Measurements from ENCODE around the gene CIPC. TPM values are rescaled to one million over a fixed set of nuclear protein-coding genes. Genes with fewer than 3 reads are reported as not detected.
A peak's percentile ranks its signal among the peaks of the same experiment; 100 is the strongest.

CIPC gene
- total and polyA plus RNA-seq, 2 of the 13 experiments (the other 11 are each of a cell fraction or from before 2014, with no cell fraction given), result 7.6 to 13.9 TPM

DNA sequence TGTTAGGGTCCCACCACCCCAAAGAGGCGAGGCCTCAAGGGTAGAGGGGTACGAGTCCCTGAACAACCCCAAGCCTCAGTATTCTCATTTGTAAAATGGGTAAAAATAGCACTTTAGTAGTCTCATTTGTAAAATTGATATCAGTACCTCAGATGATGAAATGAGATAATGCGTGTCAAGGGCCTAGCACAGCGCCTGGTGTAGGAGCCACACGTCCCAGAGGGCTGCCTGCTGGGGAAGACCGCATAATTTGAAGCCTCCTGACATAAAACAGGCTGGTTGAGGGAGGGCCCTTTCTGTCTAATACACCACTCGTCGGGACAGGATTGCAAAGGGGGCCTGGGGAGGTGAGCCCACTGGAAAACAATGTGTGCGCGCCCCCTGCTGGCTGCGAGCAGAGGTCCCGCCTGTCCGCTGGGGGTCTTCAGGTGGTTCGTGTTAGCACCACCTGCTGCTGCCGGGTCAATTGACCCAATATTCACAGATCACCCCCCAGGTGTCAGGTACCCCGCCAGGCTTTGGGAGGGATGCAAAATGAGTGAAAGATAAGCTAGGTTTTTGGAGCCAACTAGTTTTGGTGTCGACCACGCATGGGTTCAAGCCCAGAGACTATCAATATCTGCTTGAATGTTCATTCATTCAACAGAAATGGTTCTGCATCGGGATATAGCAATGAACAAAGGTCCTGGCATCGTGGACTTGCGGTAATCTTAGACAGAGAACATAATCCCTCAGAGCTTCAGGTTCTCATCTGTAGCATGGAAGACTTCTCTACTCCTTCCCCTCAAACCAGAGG is 44.8 kb upstream of the CIPC start (continued):
- TF ChIP-seq, protein P1, sequence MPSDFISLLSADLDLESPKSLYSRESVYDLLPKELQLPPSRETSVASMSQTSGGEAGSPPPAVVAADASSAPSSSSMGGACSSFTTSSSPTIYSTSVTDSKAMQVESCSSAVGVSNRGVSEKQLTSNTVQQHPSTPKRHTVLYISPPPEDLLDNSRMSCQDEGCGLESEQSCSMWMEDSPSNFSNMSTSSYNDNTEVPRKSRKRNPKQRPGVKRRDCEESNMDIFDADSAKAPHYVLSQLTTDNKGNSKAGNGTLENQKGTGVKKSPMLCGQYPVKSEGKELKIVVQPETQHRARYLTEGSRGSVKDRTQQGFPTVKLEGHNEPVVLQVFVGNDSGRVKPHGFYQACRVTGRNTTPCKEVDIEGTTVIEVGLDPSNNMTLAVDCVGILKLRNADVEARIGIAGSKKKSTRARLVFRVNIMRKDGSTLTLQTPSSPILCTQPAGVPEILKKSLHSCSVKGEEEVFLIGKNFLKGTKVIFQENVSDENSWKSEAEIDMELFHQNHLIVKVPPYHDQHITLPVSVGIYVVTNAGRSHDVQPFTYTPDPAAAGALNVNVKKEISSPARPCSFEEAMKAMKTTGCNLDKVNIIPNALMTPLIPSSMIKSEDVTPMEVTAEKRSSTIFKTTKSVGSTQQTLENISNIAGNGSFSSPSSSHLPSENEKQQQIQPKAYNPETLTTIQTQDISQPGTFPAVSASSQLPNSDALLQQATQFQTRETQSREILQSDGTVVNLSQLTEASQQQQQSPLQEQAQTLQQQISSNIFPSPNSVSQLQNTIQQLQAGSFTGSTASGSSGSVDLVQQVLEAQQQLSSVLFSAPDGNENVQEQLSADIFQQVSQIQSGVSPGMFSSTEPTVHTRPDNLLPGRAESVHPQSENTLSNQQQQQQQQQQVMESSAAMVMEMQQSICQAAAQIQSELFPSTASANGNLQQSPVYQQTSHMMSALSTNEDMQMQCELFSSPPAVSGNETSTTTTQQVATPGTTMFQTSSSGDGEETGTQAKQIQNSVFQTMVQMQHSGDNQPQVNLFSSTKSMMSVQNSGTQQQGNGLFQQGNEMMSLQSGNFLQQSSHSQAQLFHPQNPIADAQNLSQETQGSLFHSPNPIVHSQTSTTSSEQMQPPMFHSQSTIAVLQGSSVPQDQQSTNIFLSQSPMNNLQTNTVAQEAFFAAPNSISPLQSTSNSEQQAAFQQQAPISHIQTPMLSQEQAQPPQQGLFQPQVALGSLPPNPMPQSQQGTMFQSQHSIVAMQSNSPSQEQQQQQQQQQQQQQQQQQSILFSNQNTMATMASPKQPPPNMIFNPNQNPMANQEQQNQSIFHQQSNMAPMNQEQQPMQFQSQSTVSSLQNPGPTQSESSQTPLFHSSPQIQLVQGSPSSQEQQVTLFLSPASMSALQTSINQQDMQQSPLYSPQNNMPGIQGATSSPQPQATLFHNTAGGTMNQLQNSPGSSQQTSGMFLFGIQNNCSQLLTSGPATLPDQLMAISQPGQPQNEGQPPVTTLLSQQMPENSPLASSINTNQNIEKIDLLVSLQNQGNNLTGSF (CRISPR knock-in tag; IDR thresholded peaks at IDR 0.05), result no peak
- TF ChIP-seq EED (CRISPR knock-in tag; IDR thresholded peaks at IDR 0.05) (no peak), EEA1 (CRISPR knock-in tag; IDR thresholded peaks at IDR 0.05; ENCODE audit: borderline replicate concordance) (no peak), ZNF121 (CRISPR knock-in tag; IDR thresholded peaks at IDR 0.05) (no peak), MIER2 (CRISPR knock-in tag; IDR thresholded peaks at IDR 0.05) (no peak), ZNF331 (CRISPR knock-in tag; IDR thresholded peaks at IDR 0.05) (0 out of 2 replicates have a peak, but pooled peaks have one; percentile 44), XRCC5 (optimal IDR thresholded peaks at IDR 0.05; ENCODE audit: low read length) (peak; percentile 74), ZNF143 (CRISPR knock-in tag; IDR thresholded peaks at IDR 0.05) (no peak), FOXO1 (CRISPR knock-in tag; IDR thresholded peaks at IDR 0.05) (0 out of 2 replicates have a peak, but pooled peaks have one; percentile 53), HES4 (CRISPR knock-in tag; IDR thresholded peaks at IDR 0.05; ENCODE audit: borderline replicate concordance) (no peak)
- TF ChIP-seq, protein P2, sequence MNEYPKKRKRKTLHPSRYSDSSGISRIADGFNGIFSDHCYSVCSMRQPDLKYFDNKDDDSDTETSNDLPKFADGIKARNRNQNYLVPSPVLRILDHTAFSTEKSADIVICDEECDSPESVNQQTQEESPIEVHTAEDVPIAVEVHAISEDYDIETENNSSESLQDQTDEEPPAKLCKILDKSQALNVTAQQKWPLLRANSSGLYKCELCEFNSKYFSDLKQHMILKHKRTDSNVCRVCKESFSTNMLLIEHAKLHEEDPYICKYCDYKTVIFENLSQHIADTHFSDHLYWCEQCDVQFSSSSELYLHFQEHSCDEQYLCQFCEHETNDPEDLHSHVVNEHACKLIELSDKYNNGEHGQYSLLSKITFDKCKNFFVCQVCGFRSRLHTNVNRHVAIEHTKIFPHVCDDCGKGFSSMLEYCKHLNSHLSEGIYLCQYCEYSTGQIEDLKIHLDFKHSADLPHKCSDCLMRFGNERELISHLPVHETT (CRISPR knock-in tag; conservative IDR thresholded peaks at IDR 0.05), result no peak
- TF ChIP-seq, protein P3, sequence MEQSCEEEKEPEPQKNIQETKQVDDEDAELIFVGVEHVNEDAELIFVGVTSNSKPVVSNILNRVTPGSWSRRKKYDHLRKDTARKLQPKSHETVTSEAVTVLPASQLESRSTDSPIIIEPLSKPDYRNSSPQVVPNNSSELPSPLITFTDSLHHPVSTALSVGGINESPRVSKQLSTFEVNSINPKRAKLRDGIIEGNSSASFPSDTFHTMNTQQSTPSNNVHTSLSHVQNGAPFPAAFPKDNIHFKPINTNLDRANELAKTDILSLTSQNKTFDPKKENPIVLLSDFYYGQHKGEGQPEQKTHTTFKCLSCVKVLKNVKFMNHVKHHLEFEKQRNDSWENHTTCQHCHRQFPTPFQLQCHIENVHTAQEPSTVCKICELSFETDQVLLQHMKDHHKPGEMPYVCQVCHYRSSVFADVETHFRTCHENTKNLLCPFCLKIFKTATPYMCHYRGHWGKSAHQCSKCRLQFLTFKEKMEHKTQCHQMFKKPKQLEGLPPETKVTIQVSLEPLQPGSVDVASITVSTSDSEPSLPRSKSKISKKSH (CRISPR knock-in tag; IDR thresholded peaks at IDR 0.05; ENCODE audit: borderline replicate concordance), result no peak
- TF ChIP-seq, protein P4, sequence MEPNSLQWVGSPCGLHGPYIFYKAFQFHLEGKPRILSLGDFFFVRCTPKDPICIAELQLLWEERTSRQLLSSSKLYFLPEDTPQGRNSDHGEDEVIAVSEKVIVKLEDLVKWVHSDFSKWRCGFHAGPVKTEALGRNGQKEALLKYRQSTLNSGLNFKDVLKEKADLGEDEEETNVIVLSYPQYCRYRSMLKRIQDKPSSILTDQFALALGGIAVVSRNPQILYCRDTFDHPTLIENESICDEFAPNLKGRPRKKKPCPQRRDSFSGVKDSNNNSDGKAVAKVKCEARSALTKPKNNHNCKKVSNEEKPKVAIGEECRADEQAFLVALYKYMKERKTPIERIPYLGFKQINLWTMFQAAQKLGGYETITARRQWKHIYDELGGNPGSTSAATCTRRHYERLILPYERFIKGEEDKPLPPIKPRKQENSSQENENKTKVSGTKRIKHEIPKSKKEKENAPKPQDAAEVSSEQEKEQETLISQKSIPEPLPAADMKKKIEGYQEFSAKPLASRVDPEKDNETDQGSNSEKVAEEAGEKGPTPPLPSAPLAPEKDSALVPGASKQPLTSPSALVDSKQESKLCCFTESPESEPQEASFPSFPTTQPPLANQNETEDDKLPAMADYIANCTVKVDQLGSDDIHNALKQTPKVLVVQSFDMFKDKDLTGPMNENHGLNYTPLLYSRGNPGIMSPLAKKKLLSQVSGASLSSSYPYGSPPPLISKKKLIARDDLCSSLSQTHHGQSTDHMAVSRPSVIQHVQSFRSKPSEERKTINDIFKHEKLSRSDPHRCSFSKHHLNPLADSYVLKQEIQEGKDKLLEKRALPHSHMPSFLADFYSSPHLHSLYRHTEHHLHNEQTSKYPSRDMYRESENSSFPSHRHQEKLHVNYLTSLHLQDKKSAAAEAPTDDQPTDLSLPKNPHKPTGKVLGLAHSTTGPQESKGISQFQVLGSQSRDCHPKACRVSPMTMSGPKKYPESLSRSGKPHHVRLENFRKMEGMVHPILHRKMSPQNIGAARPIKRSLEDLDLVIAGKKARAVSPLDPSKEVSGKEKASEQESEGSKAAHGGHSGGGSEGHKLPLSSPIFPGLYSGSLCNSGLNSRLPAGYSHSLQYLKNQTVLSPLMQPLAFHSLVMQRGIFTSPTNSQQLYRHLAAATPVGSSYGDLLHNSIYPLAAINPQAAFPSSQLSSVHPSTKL (CRISPR knock-in tag; IDR thresholded peaks at IDR 0.05), result 0 out of 2 replicates have a peak, but pooled peaks have one; percentile 43
- TF ChIP-seq, protein P5, sequence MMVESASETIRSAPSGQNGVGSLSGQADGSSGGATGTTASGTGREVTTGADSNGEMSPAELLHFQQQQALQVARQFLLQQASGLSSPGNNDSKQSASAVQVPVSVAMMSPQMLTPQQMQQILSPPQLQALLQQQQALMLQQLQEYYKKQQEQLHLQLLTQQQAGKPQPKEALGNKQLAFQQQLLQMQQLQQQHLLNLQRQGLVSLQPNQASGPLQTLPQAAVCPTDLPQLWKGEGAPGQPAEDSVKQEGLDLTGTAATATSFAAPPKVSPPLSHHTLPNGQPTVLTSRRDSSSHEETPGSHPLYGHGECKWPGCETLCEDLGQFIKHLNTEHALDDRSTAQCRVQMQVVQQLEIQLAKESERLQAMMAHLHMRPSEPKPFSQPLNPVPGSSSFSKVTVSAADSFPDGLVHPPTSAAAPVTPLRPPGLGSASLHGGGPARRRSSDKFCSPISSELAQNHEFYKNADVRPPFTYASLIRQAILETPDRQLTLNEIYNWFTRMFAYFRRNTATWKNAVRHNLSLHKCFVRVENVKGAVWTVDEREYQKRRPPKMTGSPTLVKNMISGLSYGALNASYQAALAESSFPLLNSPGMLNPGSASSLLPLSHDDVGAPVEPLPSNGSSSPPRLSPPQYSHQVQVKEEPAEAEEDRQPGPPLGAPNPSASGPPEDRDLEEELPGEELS (CRISPR knock-in tag; IDR thresholded peaks at IDR 0.05), result peak; percentile 23; the same call in 1 of the 2 replicates
